SIG-M5 (cell line): Measurements from ENCODE around the gene PRKCI.
"Not testable (repeated sequence)": the region's sequence is repeated elsewhere in the genome, so short reads cannot be mapped to it uniquely, and the experiment has no call there.

Experiments used
- DNase-seq: peaks from one replicate; lab custom pipeline; 2025; lab: John Stamatoyannopoulos, UW

Gene PRKCI

GRCh38 chr3:170221924-170222646, at the start of gene PRKCI:
TSS of gene PRKCI (plus strand) at chr3:170222424. CDS start at chr3:170222670, 246 bp downstream.
- DNase-seq = peak; percentile 85

- no peak for DNase-seq
Measured at GRCh38 chr3:170178651-170179050, 43.6 kb upstream of the PRKCI start.

GRCh38 chr3:170179432-170179831, 42.8 kb upstream of the PRKCI start:
- DNase-seq = no peak

GRCh38 chr3:170180079-170180907, 41.9 kb upstream of the PRKCI start:
- DNase-seq = no peak

GRCh38 chr3:170180908-170181885, 41.0 kb upstream of the PRKCI start, which contains the start of gene PHC3:
TSS of gene PHC3 (minus strand) at chr3:170181733. CDS start at chr3:170181715, 18 bp downstream.
- peak; percentile 82 for DNase-seq

GRCh38 chr3:170189398-170190256, 32.6 kb upstream of the PRKCI start:
- no peak for DNase-seq

GRCh38 chr3:170195759-170196158, 26.5 kb upstream of the PRKCI start:
- not testable (repeated sequence) for DNase-seq

- no peak for DNase-seq
Measured at GRCh38 chr3:170196833-170197232, 25.4 kb upstream of the PRKCI start.

- no peak for DNase-seq
Measured at GRCh38 chr3:170200987-170201386, 21.2 kb upstream of the PRKCI start.

GRCh38 chr3:170201527-170201926, 20.7 kb upstream of the PRKCI start:
- DNase-seq = no peak

GRCh38 chr3:170203457-170203856, 18.8 kb upstream of the PRKCI start:
- DNase-seq = no peak

GRCh38 chr3:170204023-170204472, 18.2 kb upstream of the PRKCI start:
- DNase-seq = no peak

- DNase-seq = no peak
Measured at GRCh38 chr3:170204509-170204908, 17.7 kb upstream of the PRKCI start.

- no peak for DNase-seq
Measured at GRCh38 chr3:170205302-170205701, 16.9 kb upstream of the PRKCI start.

- DNase-seq = not testable (repeated sequence)
Measured at GRCh38 chr3:170206164-170206762, 16.0 kb upstream of the PRKCI start.

GRCh38 chr3:170207717-170208116, 14.5 kb upstream of the PRKCI start:
- DNase-seq = no peak

GRCh38 chr3:170211668-170212067, 10.6 kb upstream of the PRKCI start:
- no peak for DNase-seq

- DNase-seq = no peak
Measured at GRCh38 chr3:170219850-170220249, 2.4 kb upstream of the PRKCI start.

- DNase-seq = no peak
Measured at GRCh38 chr3:170220871-170221270, 1.4 kb upstream of the PRKCI start.
